GM13976 (cell line): ENCODE measurements around the gene ZDHHC18.
"Not testable (repeated sequence)": the region's sequence is repeated elsewhere in the genome, so short reads cannot be mapped to it uniquely, and the experiment has no call there.

Experiments
- DNase-seq: peaks from one replicate; pipeline ENCODE4 v3.0.0; 2012; ENCODE audit warnings: low spot score
- in situ Hi-C: fragments of 300-500 bp; cut with MboI; formaldehyde crosslinking; loops from one replicate; pipeline ENCODE4 v1.12.0; 2022; ENCODE audit warnings: low sequenced_read_pairs, mixed read lengths, inconsistent platforms; ENCODE audit not compliant: unreplicated experiment
- TF ChIP-seq, protein P1 (sequence below): IDR thresholded peaks from 2 replicates; pipeline ENCODE4 v1.5.1; 2012; ENCODE audit warnings: borderline replicate concordance, mild to moderate bottlenecking; ENCODE audit not compliant: insufficient read depth; ENCODE audit errors: extremely low read depth, missing control alignments, control extremely low read depth

The ZDHHC18 gene

DNA sequence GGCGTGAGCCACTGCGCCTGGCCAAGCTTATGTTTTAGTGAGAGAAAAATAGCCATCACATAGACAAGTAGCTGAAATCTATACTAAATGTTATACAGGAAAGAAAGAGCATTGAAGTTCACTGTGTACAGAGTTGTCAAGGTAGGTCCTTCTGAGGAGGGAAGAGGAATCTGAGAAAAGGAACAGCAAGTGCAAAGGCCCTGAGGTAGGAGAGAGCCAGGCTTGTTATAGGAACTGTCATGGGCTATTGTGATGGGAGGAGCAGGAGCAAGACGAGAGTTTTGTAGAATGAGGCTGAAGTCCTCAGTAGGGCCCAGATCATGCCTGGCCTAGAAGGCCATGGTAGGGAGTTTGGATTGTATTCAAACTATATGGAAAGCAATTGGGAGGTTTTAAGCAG lies 4.6 kb downstream of the ZDHHC18 start:
- TF ChIP-seq, protein P1, sequence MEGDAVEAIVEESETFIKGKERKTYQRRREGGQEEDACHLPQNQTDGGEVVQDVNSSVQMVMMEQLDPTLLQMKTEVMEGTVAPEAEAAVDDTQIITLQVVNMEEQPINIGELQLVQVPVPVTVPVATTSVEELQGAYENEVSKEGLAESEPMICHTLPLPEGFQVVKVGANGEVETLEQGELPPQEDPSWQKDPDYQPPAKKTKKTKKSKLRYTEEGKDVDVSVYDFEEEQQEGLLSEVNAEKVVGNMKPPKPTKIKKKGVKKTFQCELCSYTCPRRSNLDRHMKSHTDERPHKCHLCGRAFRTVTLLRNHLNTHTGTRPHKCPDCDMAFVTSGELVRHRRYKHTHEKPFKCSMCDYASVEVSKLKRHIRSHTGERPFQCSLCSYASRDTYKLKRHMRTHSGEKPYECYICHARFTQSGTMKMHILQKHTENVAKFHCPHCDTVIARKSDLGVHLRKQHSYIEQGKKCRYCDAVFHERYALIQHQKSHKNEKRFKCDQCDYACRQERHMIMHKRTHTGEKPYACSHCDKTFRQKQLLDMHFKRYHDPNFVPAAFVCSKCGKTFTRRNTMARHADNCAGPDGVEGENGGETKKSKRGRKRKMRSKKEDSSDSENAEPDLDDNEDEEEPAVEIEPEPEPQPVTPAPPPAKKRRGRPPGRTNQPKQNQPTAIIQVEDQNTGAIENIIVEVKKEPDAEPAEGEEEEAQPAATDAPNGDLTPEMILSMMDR = no peak
- in situ Hi-C loops = no loop called here
- DNase-seq = no peak

DNA sequence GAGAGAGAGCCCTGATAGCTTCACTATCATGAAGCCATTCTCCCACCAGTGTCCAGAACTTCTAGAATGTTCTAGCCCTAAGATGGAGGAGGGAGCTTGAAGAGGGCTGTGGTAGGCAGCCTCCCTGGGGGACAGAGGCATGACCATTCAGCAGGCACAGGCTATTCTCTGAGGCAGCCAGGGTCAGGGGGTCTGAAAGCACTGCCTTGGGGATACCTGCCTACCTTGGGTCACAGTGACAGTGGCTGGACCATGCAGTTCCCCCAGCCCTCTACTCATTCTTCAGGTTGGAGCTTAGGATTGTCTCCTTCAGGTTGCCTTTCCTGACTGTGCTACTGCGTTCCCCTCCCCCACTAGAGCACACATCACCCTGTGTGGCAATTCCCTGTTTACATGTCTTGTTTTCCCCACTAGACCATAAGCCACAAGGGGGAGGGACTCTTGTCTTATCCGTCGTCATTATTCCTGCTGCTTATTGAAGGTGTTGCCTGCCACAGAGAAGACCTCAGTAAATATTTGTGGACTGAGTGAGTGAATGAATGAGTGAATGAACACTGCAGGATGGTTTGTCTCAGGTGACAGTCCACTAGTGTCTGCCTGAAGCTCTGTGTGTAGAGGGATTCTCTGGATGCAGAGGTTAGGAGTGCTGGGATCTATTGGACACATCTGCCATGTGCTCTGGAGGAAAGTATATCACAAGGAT lies 5.2 kb downstream of the ZDHHC18 start:
- in situ Hi-C loops = no loop called here
- no peak for DNase-seq

DNA sequence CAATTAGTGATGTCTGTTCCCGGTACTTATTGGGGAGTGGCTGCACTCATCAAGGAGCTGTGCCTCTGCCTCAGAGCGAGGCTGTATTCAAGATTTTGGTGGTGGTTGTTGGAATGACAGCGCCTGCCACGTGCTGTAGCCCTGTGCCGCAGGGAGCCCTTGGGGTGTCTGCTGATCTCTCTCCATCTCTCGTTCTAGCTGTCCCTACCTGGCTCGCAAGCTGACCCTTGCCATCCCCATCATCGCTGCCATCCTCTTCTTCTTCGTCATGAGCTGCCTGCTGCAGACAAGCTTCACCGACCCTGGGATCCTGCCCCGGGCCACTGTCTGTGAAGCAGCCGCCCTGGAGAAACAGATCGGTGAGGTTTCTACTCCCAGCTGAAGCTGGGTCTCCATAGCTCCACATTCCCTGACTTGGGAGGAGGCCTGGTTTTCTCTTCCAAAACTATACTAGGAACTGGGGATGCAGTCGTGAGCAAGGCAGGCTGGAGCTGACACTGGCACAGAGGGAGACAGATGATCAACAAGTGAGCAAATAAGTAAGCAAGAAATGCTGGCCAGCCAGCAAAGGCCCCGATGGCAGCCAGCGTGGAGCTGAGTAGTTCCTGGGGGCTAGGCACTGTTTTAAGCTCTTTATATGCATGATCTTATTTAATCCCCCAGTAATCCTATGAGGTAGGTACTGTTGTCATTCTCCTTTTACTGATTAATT lies 5.9 kb downstream of the ZDHHC18 start:
- in situ Hi-C loops = no loop called here
- no peak for DNase-seq
- TF ChIP-seq, protein P1 = no peak

More for the DNA sequence above, 5.2 kb downstream of the ZDHHC18 start:
- TF ChIP-seq, protein P1 = no peak

DNA sequence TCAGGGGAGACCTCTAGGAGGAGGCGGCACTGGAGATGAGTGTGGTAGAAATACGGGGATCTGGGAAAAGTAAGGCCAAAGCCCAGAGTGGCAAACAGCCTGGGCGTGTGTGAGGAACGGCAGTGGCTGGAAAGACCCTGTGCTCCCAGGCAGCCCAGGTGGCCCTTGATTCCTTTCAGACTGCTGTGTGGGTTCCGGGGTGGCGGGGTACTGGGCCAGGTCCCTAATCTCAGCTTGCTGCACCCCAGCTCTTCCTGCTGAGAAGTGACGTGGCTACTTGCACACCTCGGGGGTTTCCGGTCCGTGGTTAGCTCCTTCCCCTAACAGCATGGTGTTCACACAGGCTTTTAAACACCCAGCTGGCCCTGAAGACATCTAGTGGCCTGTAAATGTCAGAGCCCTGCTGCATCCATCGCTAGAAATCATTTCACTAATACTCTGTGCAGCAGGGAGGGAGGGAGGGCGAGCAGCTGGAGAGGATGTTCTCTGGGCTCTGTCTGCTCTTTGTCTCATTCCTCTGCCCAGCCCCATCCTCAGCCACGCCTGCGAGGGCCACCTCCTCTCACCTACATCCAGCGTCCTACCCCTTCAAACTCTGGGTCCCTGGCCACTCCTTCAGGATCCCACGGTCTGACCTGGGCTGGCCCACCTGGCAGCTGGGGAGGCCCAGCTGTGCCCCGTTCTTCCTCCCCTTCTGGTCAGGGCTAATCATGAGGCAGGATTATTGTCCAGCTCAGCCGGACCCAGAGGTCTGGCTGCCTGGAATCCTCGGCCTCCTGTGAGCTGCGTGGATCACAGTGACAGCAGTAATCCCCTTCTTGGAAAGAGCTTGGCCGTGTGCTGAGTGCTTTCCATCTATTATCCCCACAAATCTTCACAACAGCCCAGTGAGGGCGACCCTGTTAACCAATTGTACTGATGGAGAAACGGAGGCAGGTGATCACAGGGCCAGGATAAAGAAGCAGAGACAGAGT lies 7.2 kb downstream of the ZDHHC18 start:
- TF ChIP-seq, protein P1 = peak; percentile 10
- DNase-seq = peak; percentile 93
- in situ Hi-C loops = no loop called here

- DNase-seq, in situ Hi-C loops: not testable (repeated sequence)
These were observed 11.2 kb downstream of the ZDHHC18 start for GRCh38 chr1:26837665-26838064.

DNA sequence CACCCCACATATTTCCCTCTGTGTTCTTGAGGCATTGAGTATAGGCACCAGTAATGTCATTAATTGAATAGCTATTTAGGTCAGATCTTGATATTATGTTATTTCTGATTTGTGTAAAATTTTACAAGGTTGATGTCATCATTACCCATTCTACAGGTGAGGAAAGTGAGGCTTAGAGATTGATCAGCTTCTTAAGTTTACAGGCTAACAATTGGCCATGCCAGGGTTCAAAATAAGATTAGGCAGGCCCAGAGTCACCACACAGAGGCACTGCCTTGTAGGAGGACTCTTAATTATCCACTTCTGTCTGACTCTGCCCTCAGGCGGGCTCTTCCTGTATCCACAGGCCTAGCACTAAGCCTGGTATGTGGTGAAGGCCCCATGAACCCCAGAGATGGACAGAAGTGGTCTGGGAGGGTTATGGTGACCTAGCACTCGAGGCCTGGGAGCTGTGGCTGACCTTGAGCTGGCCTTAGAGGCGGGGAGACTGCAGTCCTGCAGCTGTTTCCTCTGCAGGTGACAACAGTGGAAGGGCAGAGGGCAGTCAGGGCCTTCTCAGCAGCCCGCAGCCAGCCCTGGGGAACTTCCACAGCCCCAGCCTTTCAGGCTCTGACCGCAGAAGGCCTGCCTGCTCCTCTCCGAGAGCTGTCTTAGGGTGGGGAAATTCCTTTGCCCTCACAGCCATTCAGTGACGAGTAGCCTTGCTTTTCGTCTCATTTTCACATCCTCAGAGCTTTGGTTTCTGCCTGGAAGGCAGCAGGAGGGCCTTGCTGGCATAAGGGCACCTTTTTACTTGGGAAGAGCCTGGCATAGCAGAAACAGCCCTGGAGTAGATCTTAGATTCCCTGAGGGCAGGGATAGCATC lies 12.2 kb downstream of the ZDHHC18 start:
- in situ Hi-C loops = no loop called here
- TF ChIP-seq, protein P1 = no peak

More for the DNA sequence above, 12.2 kb downstream of the ZDHHC18 start:
- DNase-seq = peak; percentile 85
